ENCODE results near the gene FUS. TPM values are rescaled to one million over a fixed set of nuclear protein-coding genes. Genes with fewer than 3 reads are reported as not detected.
"Not testable (repeated sequence)": the region's sequence is repeated elsewhere in the genome, so short reads cannot be mapped to it uniquely, and the experiment has no call there.

The FUS gene
- total and polyA plus RNA-seq, 10 donors = 119 to 694 (median 337) TPM

DNA sequence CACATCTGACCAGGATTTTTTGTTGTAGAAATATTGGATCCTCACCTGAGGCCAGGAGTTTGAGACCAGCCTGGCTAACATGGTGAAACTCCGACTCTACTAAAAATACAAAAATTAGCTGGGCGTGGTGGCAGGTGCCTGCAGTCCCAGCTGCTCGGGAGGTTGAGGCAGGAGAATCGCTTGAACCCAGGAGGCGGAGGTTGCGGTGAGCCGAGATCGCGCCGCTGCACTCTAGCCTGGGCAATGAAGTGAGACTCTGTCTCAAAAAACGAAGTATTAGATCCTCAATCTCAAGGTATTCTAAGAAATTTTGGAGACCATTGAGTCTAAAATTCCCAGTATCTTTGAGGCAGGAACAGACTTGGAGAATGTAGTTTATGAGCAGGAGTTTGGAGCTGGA, 15.9 kb downstream of the FUS start:
- H3K4me3 ChIP-seq; H3K27me3 ChIP-seq (replicated peaks in 1 of 7); H3K9me3 ChIP-seq; intact Hi-C loops (cut with DNase I; ENCODE audit: low total_unique reads): not testable (repeated sequence)
- H3K4me1 ChIP-seq = peaks cover 9 to 97% (median 41%) of the 10 kb centered on the region in 6 donors
- WGBS, 5 donors = 94 to 97% (median 97%) methylated on average over 11 of the region's 11 CpGs
- peak; percentile 29 for DNase-seq
- H3K27ac ChIP-seq = peak overlapping the region in 2 of 8 donors; percentile 20 to 52
- H3K36me3 ChIP-seq = peaks cover 12 to 99% (median 60%) of the 10 kb centered on the region in 6 donors
- peak in 1 of 3 donors; percentile 30 for TF ChIP-seq POLR2AphosphoS5 (IDR thresholded peaks at IDR 0.05)

DNA sequence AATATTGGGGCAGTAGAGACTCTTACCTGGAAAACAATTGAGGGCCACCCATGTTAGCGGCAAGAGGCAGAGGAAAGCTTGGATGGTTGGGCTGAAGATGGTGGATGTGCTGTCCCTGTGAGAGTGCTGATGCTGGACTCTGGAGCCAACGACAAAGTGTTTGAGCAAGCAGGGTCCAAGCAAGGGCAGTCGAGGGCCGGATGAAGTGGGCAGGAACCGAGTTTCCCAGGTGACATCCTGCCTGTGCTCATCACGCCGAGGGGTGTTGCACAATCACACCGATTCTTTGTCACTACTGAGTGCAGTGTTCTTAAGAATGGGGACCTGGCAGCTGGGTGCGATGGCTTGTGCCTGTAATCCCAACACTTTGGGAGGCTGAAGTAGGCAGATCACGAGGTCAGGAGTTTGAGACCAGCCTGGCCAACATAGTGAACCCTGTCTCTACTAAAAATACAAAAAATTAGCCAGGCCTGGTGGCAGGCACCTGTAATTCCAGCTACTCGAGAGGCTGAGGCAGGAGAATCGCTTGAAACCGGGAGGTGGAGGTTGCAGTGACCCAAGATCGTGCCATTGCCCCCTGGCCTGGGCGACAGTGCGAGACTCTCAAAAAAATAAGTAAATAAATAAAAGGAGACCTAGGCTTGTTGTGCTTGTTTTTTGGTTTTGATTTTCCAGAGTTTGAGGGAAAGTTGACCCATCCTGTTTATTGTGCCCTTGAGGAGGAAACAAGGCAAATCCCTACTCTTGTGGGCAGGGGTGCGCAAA, 16.6 kb downstream of the FUS start:
- H3K4me1 ChIP-seq = peaks cover 16 to 97% (median 45%) of the 10 kb centered on the region in 6 donors
- no peak overlapping the region for H3K4me3 ChIP-seq
- peaks cover 7 to 93% (median 53%) of the 10 kb centered on the region in 6 donors for H3K36me3 ChIP-seq
- H3K27ac ChIP-seq = peak overlapping the region in 2 of 8 donors; percentile 20 to 52
- H3K9me3 ChIP-seq = no peaks in the 10 kb centered on the region
- H3K27me3 ChIP-seq (replicated peaks in 1 of 7) = no peaks in the 10 kb centered on the region
- WGBS, 5 donors = 66 to 82% (median 76%) methylated on average over 16 to 17 of the region's 17 CpGs
- intact Hi-C loops (cut with DNase I; ENCODE audit: low total_unique reads) = no loop called here
- peak; percentile 77 for DNase-seq
- peak; percentile 60 to 77 (median 64) for TF ChIP-seq POLR2AphosphoS5 (IDR thresholded peaks at IDR 0.05)
- TF ChIP-seq, protein P1, sequence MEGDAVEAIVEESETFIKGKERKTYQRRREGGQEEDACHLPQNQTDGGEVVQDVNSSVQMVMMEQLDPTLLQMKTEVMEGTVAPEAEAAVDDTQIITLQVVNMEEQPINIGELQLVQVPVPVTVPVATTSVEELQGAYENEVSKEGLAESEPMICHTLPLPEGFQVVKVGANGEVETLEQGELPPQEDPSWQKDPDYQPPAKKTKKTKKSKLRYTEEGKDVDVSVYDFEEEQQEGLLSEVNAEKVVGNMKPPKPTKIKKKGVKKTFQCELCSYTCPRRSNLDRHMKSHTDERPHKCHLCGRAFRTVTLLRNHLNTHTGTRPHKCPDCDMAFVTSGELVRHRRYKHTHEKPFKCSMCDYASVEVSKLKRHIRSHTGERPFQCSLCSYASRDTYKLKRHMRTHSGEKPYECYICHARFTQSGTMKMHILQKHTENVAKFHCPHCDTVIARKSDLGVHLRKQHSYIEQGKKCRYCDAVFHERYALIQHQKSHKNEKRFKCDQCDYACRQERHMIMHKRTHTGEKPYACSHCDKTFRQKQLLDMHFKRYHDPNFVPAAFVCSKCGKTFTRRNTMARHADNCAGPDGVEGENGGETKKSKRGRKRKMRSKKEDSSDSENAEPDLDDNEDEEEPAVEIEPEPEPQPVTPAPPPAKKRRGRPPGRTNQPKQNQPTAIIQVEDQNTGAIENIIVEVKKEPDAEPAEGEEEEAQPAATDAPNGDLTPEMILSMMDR (IDR thresholded peaks at IDR 0.05 in 8 of 11, conservative IDR thresholded peaks at IDR 0.05 in 3 of 11) = no peak
- TF ChIP-seq POLR2A (IDR thresholded peaks at IDR 0.05) = no peak

GRCh38 chr16:31198207-31198882, 18.4 kb downstream of the FUS start:
- peaks cover 0 to 74% (median 35%) of the 10 kb centered on the region in 6 donors for H3K36me3 ChIP-seq
- peak overlapping the region in 3 of 8 donors; percentile 18 to 96 (median 95) for H3K27ac ChIP-seq
- DNase-seq = peak; percentile 49
- H3K4me3 ChIP-seq = no peak overlapping the region
- intact Hi-C loops (cut with DNase I; ENCODE audit: low total_unique reads) = no loop called here
- no peaks in the 10 kb centered on the region for H3K9me3 ChIP-seq
- no peak for TF ChIP-seq POLR2A (IDR thresholded peaks at IDR 0.05)
- TF ChIP-seq POLR2AphosphoS5 (IDR thresholded peaks at IDR 0.05) = peak; percentile 13 to 51 (median 28)
- peaks cover 20 to 94% (median 47%) of the 10 kb centered on the region in 6 donors for H3K4me1 ChIP-seq
- no peaks in the 10 kb centered on the region for H3K27me3 ChIP-seq (replicated peaks in 1 of 7)
- WGBS, 5 donors = 59 to 82% (median 69%) methylated on average over 7 of the region's 7 CpGs

- intact Hi-C loops (cut with DNase I; ENCODE audit: low total_unique reads) = no loop called here
- Histone ChIP-seq H3K4me3 (no peak overlapping the region), H3K36me3 (peaks cover 0 to 63% (median 23%) of the 10 kb centered on the region in 6 donors), H3K9me3 (no peaks in the 10 kb centered on the region), H3K4me1 (peaks cover 20 to 94% (median 54%) of the 10 kb centered on the region in 6 donors), H3K27me3 (replicated peaks in 1 of 7) (no peaks in the 10 kb centered on the region), H3K27ac (peak overlapping the region in 2 of 8 donors; percentile 95 to 96)
- 85 to 93% (median 88%) methylated on average over 5 of the region's 5 CpGs for WGBS, 5 donors
- peak; percentile 38 for DNase-seq
- TF ChIP-seq, protein P1 (IDR thresholded peaks at IDR 0.05 in 8 of 11, conservative IDR thresholded peaks at IDR 0.05 in 3 of 11) = no peak
- TF ChIP-seq POLR2A (IDR thresholded peaks at IDR 0.05) (no peak), POLR2AphosphoS5 (IDR thresholded peaks at IDR 0.05) (peak in 2 of 3 donors; percentile 27 to 51)
Measured at GRCh38 chr16:31199430-31200041, 19.6 kb downstream of the FUS start.

GRCh38 chr16:31200111-31200510, 20.2 kb downstream of the FUS start:
- DNase-seq = peak; percentile 36
- intact Hi-C loops (cut with DNase I; ENCODE audit: low total_unique reads) = not testable (repeated sequence)

More at GRCh38 chr16:31200111-31200510, 20.2 kb downstream of the FUS start:
- peaks cover 20 to 94% (median 54%) of the 10 kb centered on the region in 6 donors for H3K4me1 ChIP-seq
- not testable (repeated sequence) for H3K4me3 ChIP-seq; H3K27me3 ChIP-seq (replicated peaks in 1 of 7); H3K9me3 ChIP-seq
- H3K36me3 ChIP-seq = peaks cover 0 to 57% (median 17%) of the 10 kb centered on the region in 6 donors
- 80 to 90% (median 82%) methylated on average over 8 of the region's 8 CpGs for WGBS, 5 donors
- H3K27ac ChIP-seq = peak overlapping the region in 4 of 8 donors; percentile 85 to 96 (median 92)
